OCI-LY1 (cell line): ENCODE data around the gene TCEAL9.

Experiments used
- CTCF ChIP-seq: fragments of 200-600 bp; sonication (generic), shearing (Covaris generic); IDR thresholded peaks from 2 replicates; pipeline ENCODE4 v1.5.1; 2017; ENCODE audit warnings: mild to moderate bottlenecking, antibody characterized with exemption, low read length, moderate library complexity, mixed read lengths
- EZH2 ChIP-seq: fragments of 200-600 bp; sonication (generic), shearing (Covaris generic); IDR thresholded peaks from 2 replicates; pipeline ENCODE4 v1.8.0; 2017; ENCODE audit warnings: borderline replicate concordance, mixed run types, mild to moderate bottlenecking, antibody characterized with exemption, low read length, moderate library complexity, mixed read lengths

GRCh38 chrX:103344606-103345005, 11.7 kb upstream of the TCEAL9 start:
- TF ChIP-seq CTCF (no peak), EZH2 (no peak)
